GM19324 (cell line): ENCODE data around the gene NOTCH3.

Source experiments
- ATAC-seq: cut with Tn5 transposase; IDR thresholded peaks from one replicate; pipeline ENCODE4 v1.9.1; 2021; ENCODE audit warnings: mild to moderate bottlenecking, moderate library complexity; ENCODE audit not compliant: unreplicated experiment, low FRiP score

The NOTCH3 gene

DNA sequence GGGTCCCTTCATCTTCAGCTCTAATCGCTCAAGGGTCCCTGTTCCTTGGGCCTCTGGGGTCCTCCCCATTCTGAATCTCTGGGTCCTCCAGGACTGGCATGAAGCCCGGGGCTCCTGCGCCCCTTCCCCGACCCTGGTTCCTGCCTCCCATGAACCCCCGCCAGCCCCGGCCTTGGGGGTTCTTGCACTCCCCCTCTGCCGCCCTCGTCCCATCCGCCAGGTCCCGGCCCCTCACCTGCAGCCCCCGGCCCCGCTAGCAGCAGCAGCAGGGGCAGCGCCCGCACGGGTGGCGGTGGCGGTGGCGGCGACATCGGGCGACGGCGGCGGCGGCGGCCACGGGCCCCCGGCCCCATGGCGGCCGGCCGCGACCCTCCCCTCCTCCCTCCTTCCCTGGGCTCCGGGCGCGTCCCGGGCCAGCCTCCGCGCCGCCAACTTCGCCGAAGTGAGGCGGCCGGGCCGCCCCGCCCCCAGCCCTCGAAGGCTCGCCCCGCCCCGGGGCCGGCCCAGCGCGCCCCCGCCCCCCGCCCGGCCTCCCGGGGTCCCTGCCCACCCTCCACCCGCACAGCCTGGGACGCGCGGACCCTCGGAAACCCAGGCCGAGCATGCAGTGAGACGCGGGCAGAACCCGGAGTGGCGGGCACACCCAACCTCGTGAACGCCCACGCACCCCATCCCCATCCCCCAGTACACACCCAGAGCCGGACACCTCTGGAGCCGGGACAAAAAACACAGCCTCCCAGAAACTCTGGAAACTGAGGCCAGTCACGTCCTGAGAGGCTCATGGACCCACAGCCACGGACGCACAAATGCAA is at the start of gene NOTCH3:
Gene NOTCH3, minus strand, starts transcription at position 443 of the 812 bp plus-strand sequence. Its CDS starts 90 bp downstream, at position 353.
- ATAC-seq = no peak

GRCh38 chr19:15250640-15250993 is 49.8 kb upstream of the NOTCH3 start:
- ATAC-seq = no peak

DNA sequence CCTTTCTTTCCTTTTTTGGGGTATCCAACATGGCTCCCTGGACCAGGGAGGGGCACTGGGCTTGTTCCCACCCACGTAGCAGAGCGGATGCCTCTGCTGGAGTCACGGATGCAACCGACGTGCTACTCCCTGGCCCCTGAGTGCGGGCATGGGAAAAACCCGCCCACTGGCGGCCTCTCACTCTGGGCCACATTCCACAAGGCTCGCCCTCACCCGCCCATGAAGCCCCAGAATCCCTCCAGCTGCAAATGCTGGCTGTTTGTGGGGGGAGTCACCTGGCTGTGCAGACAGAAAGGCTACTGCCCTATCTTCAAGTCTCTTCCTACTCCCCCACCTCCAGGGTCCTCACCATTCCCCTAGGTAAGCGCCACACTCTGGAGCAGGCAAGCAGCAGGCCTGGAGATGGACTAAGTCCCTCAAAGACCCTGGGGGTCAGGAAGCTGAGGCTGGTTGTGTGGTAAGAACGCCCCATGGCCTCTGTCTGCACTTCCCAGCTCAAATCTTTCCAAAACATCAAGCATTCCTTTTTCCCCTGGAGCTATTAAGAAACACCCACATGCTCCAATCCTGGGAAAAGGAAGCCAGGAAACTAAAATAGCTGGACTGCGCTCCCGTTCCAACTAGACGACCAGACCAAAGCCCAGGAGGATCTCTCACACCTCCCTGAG is 49.3 kb upstream of the NOTCH3 start:
- no peak for ATAC-seq

- no peak for ATAC-seq
Observed at GRCh38 chr19:15249528-15249874, 48.7 kb upstream of the NOTCH3 start.

- no peak for ATAC-seq
Observed at GRCh38 chr19:15248648-15249527, 48.1 kb upstream of the NOTCH3 start.

GRCh38 chr19:15248106-15248505 is 47.3 kb upstream of the NOTCH3 start:
- ATAC-seq = no peak

DNA sequence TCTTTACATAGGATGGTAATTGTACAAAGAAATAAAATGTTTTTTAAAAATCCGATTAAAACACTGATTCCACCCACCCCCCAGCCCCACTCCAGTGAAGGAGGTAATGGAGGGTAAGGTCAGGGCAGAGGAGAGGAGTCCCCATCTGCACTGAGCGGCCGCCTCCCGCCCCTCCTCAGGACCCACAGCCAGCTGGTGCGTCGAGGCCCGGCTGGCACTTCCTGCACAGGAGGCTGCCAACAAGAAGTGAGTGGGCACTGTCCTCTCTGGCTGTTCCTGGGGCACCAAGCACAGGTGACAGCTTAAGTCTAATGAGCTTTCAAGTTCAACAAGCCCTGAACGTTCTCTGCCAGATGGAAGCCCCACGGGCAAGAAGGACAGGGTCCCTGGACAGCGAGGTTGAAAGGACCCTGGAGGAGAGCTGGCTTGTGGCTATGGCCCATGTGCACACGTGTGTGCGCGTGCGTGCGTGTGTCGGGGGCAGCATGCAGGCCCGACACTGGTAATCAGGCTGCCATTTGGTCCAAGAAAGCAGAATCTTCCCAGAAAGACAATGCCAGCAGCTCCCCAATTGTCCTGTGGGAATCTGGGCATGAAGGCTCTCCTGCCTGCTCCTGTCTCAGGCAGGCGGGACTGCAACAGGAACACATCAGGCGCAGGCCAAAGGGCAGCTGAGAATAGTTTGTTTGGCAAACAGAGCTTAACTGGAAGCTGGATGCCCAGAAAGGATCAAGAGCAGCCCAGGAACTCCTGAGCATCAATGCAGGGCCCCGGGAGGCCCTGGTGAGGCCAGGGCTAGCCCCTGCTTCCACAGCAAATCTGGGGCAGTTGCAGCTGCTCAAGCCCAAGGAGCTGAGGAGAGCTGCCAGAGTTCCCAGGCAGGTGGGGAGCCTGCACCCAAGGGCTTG is 46.6 kb upstream of the NOTCH3 start:
- ATAC-seq = no peak

- ATAC-seq = no peak
Observed at GRCh38 chr19:15246198-15246481, 45.3 kb upstream of the NOTCH3 start.

DNA sequence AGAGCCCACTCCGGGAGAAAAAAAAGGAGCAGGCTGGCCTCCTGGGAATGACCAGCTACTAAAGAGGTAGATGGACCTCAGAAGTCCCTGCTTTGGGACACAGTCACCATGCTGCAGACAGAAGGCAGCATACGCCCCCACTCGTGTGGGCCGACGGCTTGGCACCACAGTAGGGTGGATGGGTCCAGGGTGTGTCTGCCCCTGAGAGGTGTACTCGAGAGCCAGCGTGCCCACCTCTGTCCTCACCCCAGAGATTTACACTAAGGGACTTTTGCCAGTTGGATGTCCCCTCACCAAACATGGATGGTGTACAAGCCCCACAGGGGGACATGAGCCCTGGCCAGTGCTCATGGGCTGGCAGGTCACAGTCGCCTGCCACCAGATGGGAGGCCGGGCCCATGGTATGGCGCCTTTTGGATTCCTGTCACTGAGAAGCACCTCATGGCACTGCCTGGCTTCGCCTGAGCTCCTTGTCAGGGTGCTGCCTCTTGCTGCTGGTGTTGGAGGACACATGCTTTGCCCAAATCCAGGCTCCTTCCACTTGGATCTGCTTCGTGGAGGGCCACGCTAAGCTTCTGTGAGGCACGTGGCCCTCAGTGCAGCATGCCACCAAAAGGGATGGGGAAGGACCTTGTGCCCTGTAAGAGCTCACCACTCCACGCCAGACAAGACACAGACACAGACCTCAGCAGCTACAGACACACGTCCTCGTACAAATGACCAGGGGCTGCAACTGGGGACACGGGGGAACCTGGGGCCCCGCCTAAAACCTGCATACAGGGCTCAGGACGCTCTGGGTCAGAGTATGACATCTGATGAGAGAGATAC is 44.8 kb upstream of the NOTCH3 start:
- no peak for ATAC-seq

DNA sequence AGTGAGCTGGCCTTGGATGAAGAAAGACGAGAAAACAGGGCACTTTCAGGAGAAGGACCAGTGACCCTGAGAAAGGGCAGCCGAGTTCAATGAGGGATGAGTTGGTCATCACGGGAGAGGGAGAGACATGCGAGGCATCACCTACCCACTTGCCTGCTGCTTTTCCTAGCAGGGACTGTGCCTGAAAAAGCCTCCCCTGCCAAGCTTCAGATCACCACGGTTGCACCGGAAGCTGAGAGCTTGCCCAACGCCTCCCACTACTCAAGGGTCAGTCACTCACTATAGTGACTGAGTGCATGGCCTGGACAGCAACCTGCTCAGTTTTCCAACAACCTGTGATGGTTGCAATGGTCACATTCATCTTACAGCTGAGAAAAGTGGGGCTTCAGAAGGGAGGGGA is 44.0 kb upstream of the NOTCH3 start:
- ATAC-seq = no peak

DNA sequence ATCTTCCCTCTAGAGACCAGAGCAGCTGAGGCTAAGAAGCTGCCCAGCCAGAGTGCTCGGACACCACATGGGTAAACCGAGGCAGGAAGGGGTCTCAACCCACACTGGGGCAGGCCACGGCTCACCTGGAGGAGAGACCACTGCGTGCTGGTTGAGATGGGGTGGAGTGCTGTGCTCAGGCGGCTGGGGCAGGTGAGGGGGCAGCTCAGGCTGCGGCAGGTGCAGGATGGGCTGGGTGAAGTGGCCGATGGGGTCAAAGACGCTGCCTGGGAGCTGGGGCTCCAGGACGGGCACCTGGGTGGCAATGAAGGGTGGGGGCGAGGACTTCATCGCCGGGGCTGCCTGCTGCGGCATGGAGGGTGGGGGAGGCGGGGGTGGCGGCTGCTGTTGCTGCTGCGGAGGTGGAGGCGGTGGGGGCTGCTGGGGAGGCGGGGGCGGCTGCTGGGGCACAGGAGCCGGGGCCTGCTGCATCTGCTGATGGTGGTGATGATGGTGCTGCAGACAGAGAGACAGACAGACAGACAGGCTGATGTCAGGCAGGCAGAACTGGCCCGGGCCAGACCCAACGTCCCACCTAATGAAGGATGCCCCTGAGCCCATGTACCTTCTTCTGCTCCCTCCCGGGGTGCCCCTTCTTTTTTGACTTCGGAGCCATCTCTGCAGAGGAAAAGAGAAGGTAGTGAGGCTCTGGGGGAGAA is 43.5 kb upstream of the NOTCH3 start:
- ATAC-seq = no peak

GRCh38 chr19:15243236-15243957 is 42.6 kb upstream of the NOTCH3 start:
- ATAC-seq = no peak

- ATAC-seq = no peak
Observed at GRCh38 chr19:15241259-15241910, 40.6 kb upstream of the NOTCH3 start.

GRCh38 chr19:15240515-15240914 is 39.7 kb upstream of the NOTCH3 start:
- ATAC-seq = no peak

- ATAC-seq = no peak
Observed at GRCh38 chr19:15239337-15239949, 38.6 kb upstream of the NOTCH3 start.

DNA sequence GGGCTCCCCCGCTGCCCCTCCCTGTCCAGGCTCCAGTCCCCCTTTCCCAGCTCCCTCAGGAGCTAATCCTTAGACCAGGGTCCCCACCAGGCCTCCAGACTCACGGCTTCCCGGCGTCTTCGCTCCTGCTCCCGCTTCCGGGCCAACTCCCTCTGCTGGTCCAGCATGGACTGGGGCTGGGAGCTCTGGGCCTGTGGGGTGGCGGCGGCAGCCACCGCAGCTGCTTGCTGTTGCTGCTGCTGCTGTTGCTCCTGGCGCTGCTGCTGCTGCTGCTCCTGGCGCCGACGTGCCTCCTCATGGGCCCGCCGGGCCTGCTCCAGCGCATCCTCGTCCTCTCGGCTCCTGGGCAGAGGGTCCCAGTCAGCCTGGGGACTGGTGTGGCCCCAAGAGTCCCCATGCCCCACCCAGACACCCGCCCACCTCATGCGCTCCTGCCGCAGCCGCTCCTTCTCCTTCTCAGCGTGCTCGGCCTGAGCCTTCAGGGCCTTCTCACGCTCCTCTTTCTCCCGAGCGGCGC is 37.9 kb upstream of the NOTCH3 start:
- no peak for ATAC-seq
